Ovary (tissue), 9 donors: Measurements from ENCODE around the gene PEX1. TPM values are rescaled to one million over a fixed set of nuclear protein-coding genes. Genes with fewer than 3 reads are reported as not detected.
"Not testable (repeated sequence)": the region's sequence is repeated elsewhere in the genome, so short reads cannot be mapped to it uniquely, and the experiment has no call there.

Experiments
- DNase-seq, 5 donors: peaks; one replicate each; pipeline ENCODE4 v3.0.0-alpha.2; 2019 to 2020
- H3K27ac ChIP-seq, 2 donors: fragments of 200-600 bp; one replicate each; pipeline versions ENCODE4 v1.5.1 to v1.8.0; 2019 to 2022
- H3K27me3 ChIP-seq: fragments of 200-600 bp; one replicate; pipeline ENCODE4 v1.8.0; 2022
- H3K36me3 ChIP-seq: fragments of 200-600 bp; sonication (generic); one replicate; pipeline ENCODE4 v1.5.1; 2019
- H3K4me1 ChIP-seq: one replicate; pipeline ENCODE4 v1.8.1; 2013; ENCODE audit warnings: mild to moderate bottlenecking, moderate library complexity; ENCODE audit not compliant: insufficient read depth
- H3K4me3 ChIP-seq: fragments of 200-600 bp; sonication (generic); one replicate; pipeline ENCODE4 v1.5.1; 2017
- H3K9me3 ChIP-seq, 2 donors: fragments of 200-600 bp in 1 of 2; sonication (generic) in 1 of 2; one replicate each; pipeline versions ENCODE4 v1.5.1 to v1.8.1; 2013 to 2019; ENCODE audit warnings: mild to moderate bottlenecking in 1 of 2, moderate library complexity in 1 of 2
- CTCF ChIP-seq, 3 donors: fragments of 450-650 bp in 2 of 3; fragments of 200-600 bp in 1 of 3; IDR thresholded peaks; one replicate each; pipeline versions ENCODE4 v1.5.1 to v1.8.0; 2016 to 2022; ENCODE audit warnings: antibody characterized with exemption in 3 of 3, mild to moderate bottlenecking in 1 of 3
- EP300 ChIP-seq: sonication (generic); formaldehyde crosslinking; IDR thresholded peaks from one replicate; pipeline ENCODE4 v1.6.1; 2017; ENCODE audit warnings: antibody characterized with exemption
- POLR2A ChIP-seq: fragments of 450-650 bp; IDR thresholded peaks from one replicate; pipeline ENCODE4 v1.6.1; 2017; ENCODE audit warnings: antibody characterized with exemption, mild to moderate bottlenecking, moderate library complexity
- WGBS, 3 donors: extraction: QIAGEN DNeasy Blood & Tissue Kit in 1 of 3; methylation state at CpG; one replicate each; pipeline versions ENCODE4 v1.1.5 to v1.1.7; 2013 to 2017; 5-methylcytosine and 5-hydroxymethylcytosine counted together
- intact Hi-C, 4 donors: fragments of 100-400 bp; cut with DNase I; formaldehyde crosslinking; loops; one replicate each; pipeline versions ENCODE4 v1.11.0 to v1.15.1; 2022 to 2023
- polyA plus RNA-seq, 2 donors: library from polyadenylated mRNA; stranded (reverse); fragments of 200-250 nt in 1 of 2; fragments of 350-450 nt in 1 of 2; fragmentation: Illumina TruSeq in 1 of 2; extraction: RNeasy Lipid Tissue Mini Kit (QIAGEN cat#74804) in 1 of 2; gene quantifications; one replicate each; pipeline ENCODE4 v1.2.3, GENCODE V29; 2013 to 2014
- total RNA-seq, 7 donors: library from RNA; depleted of rRNA in 2 of 7; stranded (reverse); fragments of >200 nt in 2 of 7; fragmentation: NEBNext Ultra II Directional in 3 of 7; extraction: Animal tissue kit (Norgen Biotek cat#: 25700) in 3 of 7; gene quantifications; one replicate each; pipeline versions ENCODE4 v1.1.0 to v1.2.4, GENCODE V29; 2016 to 2023
- donor health status: DM: no; HTN: no; CAD: no; lungs with moderate emphysema.
- donor health status: DM: no; HTN: no; CAD: no.
- donor health status: Bipolar disorder and iron deficiency.
- donor health status: DM: yes; HTN: yes; CAD: no.
- donor health status: DM: no; HTN: no; CAD: no.
- donor health status: DM: yes; HTN: yes; CAD: no.

PEX1 gene
- total and polyA plus RNA-seq, 9 donors, result 11.9 to 21.4 (median 18.0) TPM

GRCh38 chr7:92478711-92479110, 49.6 kb downstream of the PEX1 start:
- WGBS, 3 donors, result 90 to 95% (median 93%) methylated on average over 4 of the region's 4 CpGs
- H3K27me3 ChIP-seq, result no peaks in the 10 kb centered on the region
- TF ChIP-seq CTCF (IDR thresholded peaks at IDR 0.05), result no peak
- H3K4me1 ChIP-seq, result no peaks in the 10 kb centered on the region
- H3K27ac ChIP-seq, result no peak overlapping the region
- no peak overlapping the region for H3K4me3 ChIP-seq
- no peaks in the 10 kb centered on the region for H3K36me3 ChIP-seq
- no peak for DNase-seq
- H3K9me3 ChIP-seq, result no peaks in the 10 kb centered on the region
- intact Hi-C loops, result no loop called here

DNA sequence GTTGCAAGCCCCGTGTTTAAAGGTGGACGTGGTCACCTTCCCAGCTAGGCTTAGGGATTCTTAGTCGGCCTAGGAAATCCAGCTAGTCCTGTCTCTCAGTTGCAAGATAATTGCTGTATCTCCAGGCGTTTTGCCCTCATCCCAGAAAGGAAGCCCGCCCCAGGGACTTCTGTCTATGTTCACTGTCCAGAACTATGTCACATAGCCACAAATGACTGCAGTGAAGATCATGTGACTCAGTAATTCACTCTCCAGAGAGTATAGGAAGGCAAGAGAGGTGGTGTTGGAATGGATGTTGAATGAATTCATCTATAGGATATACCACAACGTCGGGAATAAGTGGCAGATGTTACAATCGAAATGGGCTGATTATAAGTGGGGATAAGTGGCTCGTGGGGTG, 50.2 kb downstream of the PEX1 start:
- WGBS, 3 donors, result 88 to 91% (median 90%) methylated on average over 9 of the region's 9 CpGs
- no peak overlapping the region for H3K27ac ChIP-seq
- H3K36me3 ChIP-seq, result no peaks in the 10 kb centered on the region

DNA sequence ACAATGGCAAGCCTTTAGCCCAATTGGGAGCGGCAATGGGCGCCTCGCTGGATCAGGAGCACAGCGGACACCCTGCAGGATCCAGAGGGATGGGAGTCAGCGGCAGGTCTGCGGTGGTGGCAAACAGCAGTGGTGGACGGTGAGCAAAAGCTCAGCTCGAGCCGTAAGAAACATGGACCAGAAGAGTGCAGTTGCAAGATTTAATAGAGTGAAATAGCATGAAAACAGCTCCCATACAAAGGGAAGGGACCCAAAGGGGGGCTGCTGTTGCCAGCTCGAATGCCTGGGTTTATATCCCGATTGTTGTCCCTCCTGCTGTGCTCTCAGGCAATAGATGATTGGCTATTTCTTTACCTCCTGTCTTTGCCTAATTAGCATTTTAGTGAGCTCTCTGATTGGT, 50.6 kb downstream of the PEX1 start, which contains the start of gene ERVW-1:
Gene ERVW-1 (minus strand): TSS at position 266 of the 400 bp plus-strand sequence. CDS start 7,565 bp downstream, outside the sequence.
- H3K4me3 ChIP-seq, H3K36me3 ChIP-seq, H3K4me1 ChIP-seq, H3K27me3 ChIP-seq, intact Hi-C loops, DNase-seq, H3K27ac ChIP-seq, H3K9me3 ChIP-seq: not testable (repeated sequence)
- 93 to 96% (median 96%) methylated on average over 11 of the region's 11 CpGs for whole genome bisulfite sequencing, 3 donors

More for the DNA sequence above, 50.2 kb downstream of the PEX1 start:
- TF ChIP-seq EP300, result no peak
- TF ChIP-seq POLR2A, result no peak
- TF ChIP-seq CTCF (IDR thresholded peaks at IDR 0.05), result no peak
- no peak for DNase-seq
- no peak overlapping the region for H3K4me3 ChIP-seq
- intact Hi-C loops, result no loop called here
- no peaks in the 10 kb centered on the region for H3K4me1 ChIP-seq
- no peaks in the 10 kb centered on the region for H3K9me3 ChIP-seq
- H3K27me3 ChIP-seq, result no peaks in the 10 kb centered on the region

DNA sequence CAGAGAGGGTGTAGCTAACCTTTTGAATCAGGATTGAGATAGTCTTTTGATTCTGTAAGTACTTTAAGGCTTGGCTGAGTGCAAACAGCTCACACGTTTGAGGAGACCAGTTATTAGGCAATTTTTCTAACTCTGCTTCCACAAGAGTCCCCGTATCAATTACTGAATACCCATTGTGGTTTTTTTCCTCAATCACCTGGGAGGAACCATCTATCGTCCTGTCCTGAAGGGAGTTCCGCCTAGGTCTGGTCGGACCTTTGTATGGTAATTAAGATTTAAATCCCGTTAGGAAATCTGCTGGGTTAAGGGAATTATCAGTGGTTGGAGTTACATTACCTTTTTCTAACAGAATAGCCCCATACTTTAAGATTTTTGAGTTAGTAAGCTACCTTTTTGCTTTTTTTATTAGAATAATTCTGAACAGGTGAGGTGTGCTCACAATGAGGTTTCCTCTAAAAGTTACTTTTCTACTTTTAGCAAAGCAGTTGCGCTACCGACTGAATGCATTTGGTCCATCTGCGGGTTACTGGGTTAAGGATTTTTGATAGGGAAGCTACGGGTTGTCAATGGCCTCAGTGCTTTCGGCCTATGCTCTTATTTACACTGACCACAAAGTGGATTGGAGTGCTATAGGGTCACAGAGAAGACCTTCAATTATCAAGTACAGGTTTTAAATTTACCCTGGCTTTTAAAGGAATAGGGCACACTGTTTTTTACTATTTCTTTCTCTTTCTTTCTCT, 52.3 kb downstream of the PEX1 start:
- intact Hi-C loops, H3K9me3 ChIP-seq, H3K36me3 ChIP-seq, H3K4me1 ChIP-seq, DNase-seq, H3K4me3 ChIP-seq, H3K27ac ChIP-seq, H3K27me3 ChIP-seq: not testable (repeated sequence)
- WGBS, 3 donors, result 91 to 94% (median 92%) methylated on average over 11 of the region's 11 CpGs

GRCh38 chr7:92475261-92475770, 53.0 kb downstream of the PEX1 start:
- H3K27ac ChIP-seq, H3K27me3 ChIP-seq, H3K36me3 ChIP-seq, H3K4me1 ChIP-seq, H3K4me3 ChIP-seq, DNase-seq, H3K9me3 ChIP-seq, intact Hi-C loops: not testable (repeated sequence)
- WGBS, 3 donors, result 90 to 94% (median 93%) methylated on average over 12 of the region's 12 CpGs

- intact Hi-C loops, DNase-seq, H3K27ac ChIP-seq, H3K4me1 ChIP-seq, H3K9me3 ChIP-seq, H3K4me3 ChIP-seq, H3K36me3 ChIP-seq, H3K27me3 ChIP-seq: not testable (repeated sequence)
- WGBS, 3 donors, result 74 to 85% (median 75%) methylated on average over 10 of the region's 10 CpGs
Measured at GRCh38 chr7:92473989-92474388, 54.3 kb downstream of the PEX1 start.

GRCh38 chr7:92468589-92468988, 59.7 kb downstream of the PEX1 start:
- intact Hi-C loops, H3K27ac ChIP-seq, H3K9me3 ChIP-seq, DNase-seq, H3K4me1 ChIP-seq, H3K4me3 ChIP-seq, H3K27me3 ChIP-seq, H3K36me3 ChIP-seq: not testable (repeated sequence)
- WGBS, 3 donors, result 95 to 96% (median 95%) methylated on average over 9 of the region's 9 CpGs
